Stimulated activated CD4-positive, alpha-beta T cell treated with anti-CD3 and anti-CD28 coated beads, Interleukin-12 subunit alpha, Interleukin-12 subunit beta, amount 100 ng/mL, for 48 hours (primary cell): ENCODE data around the gene PKP4.

ENCODE experiments used
- DNase-seq, 3 donors: peaks; one replicate each; pipeline ENCODE4 v3.0.0-alpha.2; 2020; ENCODE audit warnings: low read depth in 2 of 3, low spot score in 1 of 3

PKP4 gene

DNA sequence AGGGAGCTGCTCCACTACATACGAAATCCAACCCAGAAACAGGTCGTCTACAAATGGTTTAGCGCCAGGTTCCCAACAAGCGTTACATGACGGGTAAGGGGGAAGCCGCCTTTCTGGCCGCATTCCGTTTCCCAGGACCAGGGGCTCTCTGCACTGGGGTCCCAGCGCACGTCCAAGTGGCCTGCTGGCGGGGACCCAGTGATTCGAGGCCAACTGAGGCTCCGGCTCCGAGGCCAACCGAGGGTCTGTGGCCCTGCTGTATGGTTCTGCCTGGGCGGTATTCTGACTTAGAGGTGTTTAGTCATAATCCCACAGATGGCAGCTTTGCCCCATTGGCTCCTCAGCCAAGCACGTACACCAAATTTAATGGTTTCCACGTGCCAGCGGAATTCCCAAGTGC is 127.2 kb downstream of the PKP4 start:
- DNase-seq: no peak

DNA sequence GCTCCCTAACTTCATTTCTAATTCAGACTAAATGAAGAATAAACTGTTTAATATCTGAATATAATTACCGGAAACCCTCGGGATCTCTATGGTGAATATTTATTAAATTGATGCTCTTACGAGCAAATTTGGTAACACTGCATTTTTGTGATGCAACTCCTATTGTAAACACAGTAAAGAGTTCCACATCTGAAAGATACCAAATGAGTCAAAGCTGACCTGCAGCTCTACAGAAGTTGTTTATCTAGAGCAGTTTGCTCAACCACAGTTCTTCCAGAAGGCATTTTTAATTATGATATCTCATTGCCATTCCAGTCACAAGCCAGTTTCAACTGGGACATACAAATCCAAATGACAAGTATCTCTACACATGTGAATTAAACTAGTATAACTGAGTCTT is 129.7 kb downstream of the PKP4 start:
- no peak for DNase-seq

DNA sequence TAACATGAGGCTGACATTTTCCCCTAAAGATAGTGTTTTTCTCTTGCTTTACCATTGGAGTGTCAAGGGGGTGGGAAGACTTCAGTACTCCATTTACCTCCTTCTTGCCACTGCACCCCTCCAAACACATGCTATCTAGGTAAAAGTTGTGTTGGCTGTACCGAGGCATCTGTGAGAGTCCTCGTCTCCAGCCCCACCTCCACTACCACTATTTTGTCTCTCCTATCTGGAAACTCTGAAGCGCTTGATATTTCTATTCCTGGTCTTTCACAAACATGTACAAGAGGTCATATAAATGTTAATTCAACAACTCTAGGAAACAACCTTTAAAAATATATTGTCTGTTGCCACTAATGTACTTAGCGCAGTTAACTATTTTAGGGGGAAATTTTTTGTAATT is 132.6 kb downstream of the PKP4 start:
- DNase-seq: no peak

DNA sequence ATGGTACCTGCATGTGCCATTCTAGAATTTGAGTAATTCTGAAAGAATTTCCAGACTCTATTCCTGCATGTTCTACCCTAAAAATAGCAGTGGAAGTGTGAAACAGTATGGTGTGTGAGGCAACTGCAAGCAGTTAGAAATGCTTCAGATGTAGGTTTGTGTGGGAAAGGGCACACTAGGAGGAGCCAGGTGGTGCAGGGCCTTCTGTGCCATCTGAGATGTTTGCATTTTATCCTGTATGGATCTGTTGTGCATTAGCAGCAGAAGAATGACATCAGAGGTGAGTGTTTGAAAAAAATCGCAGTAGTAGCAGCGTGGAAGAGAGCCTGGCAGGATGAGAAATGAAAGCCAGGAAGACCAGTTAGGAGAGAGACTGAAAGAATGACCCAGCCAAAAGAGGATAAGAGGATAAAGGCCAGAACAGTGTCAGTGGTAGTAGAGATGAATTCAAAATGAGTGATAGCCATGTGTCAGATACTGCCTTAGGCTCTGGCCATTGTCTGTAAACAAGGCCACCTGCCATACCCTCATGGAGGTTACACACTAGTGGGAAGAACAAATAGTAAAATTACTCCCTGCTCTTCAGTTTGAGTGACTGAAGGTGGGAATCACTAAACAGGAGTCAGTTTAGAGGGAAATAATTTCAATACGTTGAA is 142.2 kb downstream of the PKP4 start:
- no peak for DNase-seq

DNA sequence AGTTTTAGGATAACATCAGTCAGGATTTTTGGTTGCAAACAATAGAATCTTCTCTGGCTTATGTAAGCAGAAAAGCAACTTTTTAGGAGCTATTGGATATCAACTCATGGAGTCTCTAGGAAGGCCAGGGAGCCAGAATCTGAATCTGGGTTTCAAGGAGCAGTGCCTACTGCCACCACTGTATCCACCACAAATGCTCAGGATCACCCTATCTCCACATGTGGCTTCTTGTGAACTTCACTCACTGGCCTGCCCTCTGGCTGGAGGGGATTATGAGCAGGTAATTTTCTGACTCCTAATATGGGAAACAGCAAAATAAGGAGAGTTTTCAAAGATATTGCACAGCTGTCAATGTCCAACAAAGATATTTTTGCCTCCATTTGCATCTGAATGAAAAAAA is 142.9 kb downstream of the PKP4 start:
- DNase-seq: no peak

DNA sequence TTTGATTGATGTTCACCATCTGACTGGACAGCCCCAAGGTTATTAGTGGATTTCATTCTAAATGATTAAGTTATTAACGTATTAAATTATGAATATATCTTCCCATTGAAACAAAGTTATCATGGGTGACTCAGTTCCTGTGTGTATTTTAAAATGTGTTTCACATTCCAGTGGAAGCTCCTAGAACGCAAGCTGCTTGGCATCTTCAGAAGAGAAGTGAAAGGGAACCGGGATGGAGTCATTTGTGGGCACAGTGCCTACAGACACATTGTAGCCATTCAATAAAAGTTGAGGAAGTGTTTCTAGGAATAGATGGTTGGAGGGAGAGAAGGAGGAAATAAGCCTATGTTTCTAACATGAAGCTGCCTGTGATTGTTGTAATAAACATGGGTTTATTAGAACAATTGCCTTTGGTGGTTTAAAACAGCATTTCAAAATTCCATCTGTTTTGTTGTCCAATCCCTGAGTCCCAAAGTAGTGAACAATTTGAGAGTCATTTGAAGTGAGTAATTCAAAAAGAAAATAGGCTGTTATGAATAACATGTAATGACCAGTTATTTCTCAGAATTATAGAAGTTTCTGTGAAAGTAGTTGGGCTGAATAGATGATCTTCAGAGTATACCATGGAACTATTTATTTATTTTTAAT is 143.5 kb downstream of the PKP4 start:
- no peak for DNase-seq

DNA sequence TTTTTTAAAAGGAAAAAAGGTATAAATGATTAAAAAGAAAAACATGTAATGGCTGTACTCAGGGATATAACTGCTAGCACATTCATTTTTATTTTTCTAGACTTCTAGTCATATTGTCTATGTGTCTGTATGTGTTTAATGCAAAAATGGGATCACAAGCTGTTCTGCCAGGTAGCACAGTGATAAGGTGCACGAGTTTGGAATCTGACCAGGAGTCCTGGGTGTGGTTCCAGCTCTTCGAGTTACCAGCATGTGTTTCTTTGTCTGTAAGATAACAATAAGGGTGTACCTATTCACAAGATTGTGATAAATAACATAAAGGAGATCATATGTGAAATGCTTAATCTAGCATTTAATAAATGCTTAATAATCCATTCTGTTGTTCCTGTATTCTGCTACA is 145.3 kb downstream of the PKP4 start:
- DNase-seq: no peak

DNA sequence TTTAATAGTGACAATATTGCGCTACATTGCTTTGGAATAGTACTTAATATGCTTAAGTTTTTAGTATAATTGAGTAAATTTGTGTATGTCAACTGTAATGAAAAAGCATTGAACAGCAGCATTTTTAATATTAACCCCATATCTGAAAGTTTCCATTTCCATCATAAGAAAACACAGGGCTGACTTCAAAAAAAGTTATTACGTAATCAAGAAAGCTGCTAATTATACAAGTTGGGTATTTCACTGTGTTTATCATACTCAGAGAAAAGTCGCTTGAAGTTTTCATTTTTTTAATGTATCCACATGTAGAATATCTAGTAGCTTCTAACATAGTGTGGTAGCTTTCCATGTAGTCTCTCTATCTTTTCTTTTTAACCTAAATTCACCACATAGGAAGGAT is 146.5 kb downstream of the PKP4 start:
- DNase-seq: no peak

DNA sequence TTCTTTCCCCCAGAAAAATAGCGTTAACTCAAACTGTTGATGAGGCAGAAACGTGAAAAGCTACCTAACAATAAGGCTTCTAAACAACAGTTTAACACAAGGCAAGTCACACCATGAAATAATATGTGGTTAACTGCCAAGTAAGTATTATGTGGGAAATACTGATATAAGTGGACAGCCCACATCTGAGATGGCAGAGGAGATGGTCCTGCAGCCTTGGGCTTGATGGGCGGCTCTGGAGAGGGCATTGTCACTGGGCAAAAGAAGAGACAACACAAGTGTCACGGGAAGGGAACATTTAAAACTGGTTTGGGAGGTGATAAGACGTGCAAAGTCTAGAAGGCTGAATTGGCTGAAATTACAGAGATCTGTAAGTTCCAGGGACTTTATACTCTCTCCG is 147.2 kb downstream of the PKP4 start:
- DNase-seq: no peak

DNA sequence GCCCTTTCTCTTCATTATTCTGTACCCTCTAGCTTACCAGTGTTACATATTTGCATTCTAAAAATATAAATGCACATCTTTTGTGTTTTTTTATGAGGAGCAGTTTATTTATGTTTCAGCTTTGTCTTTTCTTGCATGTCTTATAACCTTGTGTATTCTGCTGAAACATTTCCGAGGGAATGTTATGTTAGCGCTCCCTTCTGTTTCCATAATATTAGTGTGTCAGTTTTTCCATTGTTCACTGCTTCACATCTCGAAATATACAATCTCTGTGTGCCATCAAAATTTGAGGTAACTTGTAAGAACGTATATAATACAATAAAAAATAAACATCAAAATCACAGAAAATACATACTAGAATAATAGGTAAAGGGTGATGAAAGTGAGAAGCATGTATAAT is 153.3 kb downstream of the PKP4 start:
- DNase-seq: no peak

DNA sequence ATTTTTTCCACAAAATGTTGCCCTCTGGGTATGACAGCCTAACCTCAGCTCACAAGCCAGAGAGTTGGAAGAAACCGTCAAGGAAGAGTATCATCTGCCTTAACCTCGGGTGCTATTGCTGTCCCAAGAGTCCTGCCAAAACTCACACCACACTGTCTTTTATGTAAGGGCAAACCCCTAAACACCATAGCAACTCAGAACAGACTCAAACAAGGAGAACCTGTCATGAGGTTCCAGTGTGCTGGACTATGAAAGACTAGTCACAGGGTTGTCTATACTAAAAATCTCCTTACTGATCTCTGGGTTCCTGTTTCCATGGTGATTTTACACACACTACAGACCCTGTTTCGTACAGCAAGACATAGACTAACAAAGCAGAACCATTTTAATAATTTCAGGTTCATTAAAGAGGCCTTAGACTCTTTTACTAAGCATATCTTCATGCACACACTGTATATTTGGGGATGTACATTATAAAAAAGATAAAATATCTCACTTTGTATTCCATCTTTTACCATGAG is 159.8 kb downstream of the PKP4 start:
- no peak for DNase-seq

DNA sequence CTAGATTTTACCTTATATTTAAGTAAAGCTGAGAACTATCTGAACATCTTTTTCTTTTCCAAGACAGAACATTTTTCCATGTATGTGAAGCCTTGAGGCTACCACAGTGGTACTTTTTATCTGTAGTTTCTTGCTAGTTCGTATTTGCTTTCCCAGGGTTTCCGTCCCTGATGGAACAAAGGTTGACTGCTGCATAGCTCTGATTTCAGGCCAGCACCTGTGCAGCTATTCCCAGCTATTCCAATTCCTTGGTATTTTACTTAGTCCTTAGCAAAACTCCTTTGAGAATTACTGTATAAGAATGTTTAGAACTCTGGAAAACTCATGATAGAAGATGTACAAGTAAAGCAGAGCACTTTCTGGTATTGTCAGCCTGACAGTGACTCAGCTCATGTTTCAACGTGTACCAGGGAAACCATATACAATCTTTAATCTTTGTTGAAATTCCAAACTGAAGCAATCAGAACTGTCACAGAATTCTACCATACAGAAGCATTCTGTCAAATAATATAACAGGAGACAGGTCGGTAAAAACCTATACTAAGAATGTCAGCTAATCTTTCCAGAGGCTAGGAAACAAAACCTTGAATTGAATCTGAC is 162.2 kb downstream of the PKP4 start:
- no peak for DNase-seq

DNA sequence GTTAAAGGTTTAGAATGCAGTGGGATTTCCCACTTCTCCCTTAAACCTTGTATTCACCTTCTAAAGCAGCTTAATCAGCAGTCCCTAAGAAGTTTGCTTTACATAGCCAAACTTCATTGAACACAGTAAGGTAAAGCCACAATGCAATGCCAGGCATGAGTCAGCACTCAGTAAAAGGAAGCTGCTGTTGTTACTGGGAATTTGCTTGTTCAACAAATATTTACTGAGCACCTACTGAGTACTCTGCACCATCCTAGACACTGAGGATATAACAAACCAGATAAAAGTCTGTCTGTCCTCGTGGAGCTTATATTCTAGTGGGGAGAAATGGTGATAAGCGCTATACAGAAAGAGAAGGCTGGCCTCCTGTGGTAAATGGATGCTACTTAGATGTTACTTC is 162.7 kb downstream of the PKP4 start:
- no peak for DNase-seq

DNA sequence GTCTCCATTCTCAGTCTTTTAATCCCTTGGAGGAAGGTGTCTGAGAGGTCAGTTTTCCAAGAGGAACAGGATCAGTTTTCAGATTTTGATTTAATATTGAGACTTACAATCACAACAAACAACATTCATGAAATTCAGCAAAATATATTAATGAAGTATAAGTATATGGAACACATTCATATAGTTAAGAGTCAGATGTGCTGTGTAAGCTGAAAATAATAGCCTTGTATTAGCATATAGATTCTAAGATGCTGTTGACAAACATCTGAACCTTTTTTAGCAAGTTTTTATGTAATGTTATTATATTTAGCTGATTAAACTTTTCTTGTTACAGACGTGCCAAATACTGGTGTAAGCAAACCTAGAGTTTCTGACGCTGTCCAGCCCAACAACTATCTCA is 163.9 kb downstream of the PKP4 start:
- no peak for DNase-seq

DNA sequence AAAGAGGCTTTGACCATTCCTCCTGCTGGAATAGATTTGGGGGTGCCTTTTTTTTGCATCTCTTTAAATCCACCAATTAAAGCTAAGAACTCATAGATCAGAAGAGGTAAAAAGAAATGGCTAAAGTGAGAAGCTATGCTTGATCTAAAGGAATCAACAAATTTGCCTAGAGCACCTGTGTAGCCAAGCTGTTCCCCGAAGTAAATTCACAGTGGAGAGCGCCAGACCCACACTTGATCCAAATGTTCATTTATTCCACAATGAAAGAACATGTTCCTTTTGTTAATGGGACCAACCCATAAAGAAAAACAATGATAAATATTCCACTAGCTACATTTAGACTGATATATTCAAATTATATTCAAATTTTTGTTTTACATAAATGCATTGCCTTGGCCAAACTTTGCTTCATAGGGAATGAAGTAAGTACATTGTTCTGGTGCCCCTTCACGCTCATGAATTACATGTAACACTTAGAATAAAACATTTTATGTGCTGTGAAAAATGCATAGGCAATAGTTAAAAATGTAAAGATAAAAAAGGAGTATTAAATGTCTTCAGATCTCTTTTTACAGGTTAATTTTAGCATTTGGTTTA is 167.4 kb downstream of the PKP4 start:
- no peak for DNase-seq

DNA sequence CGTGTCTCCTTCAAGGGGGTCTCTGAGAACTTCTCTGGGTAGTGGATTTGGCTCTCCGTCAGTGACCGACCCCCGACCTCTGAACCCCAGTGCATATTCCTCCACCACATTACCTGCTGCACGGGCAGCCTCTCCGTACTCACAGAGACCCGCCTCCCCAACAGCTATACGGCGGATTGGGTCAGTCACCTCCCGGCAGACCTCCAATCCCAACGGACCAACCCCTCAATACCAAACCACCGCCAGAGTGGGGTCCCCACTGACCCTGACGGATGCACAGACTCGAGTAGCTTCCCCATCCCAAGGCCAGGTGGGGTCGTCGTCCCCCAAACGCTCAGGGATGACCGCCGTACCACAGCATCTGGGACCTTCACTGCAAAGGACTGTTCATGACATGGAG is 168.2 kb downstream of the PKP4 start:
- DNase-seq: no peak

DNA sequence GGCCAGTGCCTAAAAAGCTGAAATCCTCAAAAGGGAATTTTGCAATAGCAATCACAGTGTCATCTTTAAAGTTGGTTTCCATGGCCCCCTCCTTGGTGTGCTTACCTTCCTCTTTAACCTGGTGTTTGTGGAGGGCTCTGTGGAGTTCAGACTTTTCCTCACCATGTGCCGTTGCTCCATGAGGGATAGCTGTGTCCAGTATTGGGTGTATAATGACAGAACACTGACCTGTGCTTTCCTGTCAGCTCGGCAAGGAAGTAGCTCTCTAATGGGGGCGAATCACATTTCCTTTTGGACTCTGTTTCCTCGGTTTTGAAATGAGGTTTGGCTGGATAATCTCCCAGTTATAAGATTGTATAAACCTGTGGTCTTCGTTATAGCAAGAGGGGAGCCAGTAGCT is 172.4 kb downstream of the PKP4 start:
- DNase-seq: no peak

DNA sequence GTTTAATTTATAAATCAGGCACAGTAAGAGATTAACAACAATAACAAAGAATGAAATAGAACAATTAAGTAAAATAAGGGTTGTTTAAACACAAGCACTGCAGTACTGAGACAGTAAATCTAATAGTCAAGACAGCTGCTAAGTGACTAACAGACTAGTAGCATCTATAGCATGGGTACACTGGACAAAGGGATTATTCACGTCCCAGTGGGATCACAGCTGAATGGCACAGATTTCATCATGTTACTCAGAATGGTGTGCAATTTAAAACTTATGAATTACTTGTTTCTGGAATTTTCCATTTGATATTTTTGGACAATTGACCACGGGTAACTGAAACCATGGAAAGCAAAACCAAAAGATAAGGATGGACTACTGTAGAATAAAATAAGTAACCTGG is 176.5 kb downstream of the PKP4 start:
- DNase-seq: no peak

DNA sequence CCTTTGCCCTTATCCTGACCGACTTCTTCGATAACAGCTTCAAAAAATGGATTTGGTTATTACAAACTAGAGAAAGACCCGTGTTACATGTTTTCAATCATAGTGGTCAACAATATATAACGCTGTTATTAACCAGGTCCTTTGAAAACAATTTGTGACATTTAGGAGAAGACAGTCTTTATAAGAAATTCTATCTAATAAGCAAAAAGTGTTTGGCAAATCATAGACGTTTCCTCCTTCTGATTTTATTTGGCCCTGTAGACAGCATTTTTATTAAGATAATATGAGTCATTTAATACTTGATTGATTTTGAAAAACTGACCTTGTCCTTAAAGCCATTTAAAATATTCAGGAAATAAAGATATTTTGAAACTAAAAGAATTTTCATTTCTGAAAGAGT is 177.9 kb downstream of the PKP4 start:
- no peak for DNase-seq

DNA sequence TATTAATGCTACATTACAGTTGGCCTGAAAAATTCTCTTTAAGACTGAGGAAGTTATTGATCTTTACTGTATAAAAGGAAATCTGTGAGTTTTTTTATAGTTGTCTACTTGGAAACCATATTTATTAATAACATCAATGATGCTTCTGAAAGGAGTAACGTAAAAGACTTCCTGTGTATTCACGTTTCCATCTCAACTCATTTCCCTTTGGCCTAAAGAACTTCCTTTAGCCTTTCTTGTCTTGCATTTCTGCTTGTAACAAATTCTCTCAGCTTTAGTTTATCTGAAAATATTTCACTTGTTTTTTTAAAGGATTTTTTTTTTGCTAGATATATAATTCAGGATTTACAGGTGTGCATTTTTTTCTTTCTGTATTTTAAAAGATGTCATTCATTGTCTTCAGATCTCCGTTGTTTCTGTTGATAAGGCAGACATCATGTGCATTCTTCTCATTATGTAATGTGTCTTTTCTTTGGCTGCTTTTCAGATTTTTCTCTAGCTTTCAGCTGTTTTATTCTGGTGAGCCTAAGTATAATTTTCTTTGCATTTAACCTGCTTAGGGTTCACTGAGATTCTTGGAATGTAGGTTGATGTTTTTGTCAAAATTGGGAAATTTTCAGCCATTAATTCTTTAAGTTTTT is 179.3 kb downstream of the PKP4 start:
- no peak for DNase-seq

DNA sequence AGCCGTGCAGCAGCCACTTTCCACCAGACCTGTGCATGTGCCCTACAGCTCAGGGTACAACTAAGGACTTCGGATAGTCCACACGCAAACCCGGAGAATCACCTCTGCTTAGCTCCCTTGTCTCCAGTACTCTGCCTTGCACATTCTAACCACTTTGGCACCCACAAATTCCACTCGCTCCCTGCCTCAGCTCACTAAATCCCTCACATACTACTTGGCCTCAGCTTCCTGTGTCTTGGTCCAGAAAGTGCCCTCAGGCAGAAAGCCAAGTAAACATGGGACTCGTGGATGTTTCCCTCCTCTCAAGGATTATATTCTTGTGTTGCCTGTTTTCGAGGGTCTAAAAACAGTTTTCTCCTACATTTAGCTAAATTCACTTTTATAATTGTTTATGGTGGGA is 180.6 kb downstream of the PKP4 start:
- DNase-seq: no peak

DNA sequence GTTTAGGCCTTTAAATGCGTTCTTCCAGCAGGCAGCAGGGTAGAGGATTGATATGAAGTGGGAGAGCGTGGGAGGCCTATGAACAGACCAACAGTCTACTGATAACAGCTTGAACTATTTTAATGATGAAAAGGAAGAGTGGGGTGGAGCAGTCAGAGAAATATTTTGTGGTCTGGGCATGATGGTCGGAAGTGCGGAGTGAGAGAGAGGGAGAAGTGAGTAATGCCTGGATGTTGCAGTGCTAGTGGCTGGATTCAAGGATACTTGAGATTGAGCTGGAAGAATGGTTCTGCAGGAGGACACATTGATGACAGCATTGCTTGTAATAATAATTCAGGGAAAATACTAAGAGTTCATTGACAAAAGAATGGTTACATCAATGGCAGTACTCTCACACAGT is 187.4 kb downstream of the PKP4 start:
- no peak for DNase-seq
